Stimulated activated CD8-positive, alpha-beta memory T cell treated with anti-CD3 and anti-CD28 coated beads, Interleukin-12 subunit alpha, Interleukin-12 subunit beta, amount 100 ng/mL, for 1 hour (primary cell): ENCODE measurements around the gene NEK2.
"Not testable (repeated sequence)": the region's sequence is repeated elsewhere in the genome, so short reads cannot be mapped to it uniquely, and the experiment has no call there.

Experiments used
- DNase-seq: peaks from one replicate; pipeline ENCODE4 v3.0.0-alpha.2; 2020; ENCODE audit warnings: low read depth

The NEK2 gene

DNA sequence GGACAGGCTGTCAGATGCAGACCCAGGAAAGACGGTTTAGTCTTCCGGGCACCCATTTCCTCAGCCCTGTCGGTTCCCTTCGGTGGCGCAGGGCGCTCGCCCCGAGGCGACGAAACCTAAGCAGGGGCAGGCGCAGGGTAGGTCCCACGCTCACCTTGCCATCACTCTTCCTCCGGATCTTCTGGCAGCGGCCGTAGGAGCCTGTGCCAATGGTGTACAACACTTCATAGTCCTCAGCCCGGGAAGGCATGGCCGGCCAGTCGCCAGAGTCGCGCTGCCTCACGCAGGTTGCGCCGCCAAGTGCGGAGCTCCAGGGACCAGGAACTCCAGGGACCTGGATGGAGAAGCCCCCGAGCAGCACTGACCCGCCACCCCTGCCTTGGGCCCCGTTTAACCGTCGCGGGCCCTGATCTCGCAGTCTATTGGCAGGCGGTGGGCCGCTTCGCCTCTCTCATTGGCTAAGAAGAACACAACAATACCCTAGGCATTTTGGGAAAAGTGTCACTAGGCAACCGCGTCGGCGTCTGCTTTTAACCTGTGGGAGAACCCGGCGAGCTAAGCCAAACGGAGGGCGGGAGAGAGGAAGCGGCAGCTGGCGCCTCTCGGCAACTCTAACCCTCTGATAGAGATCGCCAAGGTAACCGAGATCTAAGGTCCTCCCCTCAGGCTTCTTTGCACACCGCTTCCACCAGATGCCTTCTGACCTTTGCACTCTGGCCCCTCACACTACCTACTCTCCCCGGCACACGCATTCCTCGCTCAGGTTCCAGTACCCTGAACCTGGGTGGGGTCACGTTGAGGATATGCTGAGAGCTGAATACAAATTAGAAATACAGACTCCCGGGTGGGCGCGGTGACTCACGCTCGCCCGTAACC is at the start of gene NEK2:
NEK2 (minus strand) TSS at position 392 of the 876 bp plus-strand sequence; CDS start at position 250, 142 bp downstream.
- DNase-seq: peak; percentile 67

GRCh38 chr1:211724687-211725196 is 49.3 kb upstream of the NEK2 start:
- no peak for DNase-seq

GRCh38 chr1:211723273-211723672 is 47.9 kb upstream of the NEK2 start:
- DNase-seq: no peak

DNA sequence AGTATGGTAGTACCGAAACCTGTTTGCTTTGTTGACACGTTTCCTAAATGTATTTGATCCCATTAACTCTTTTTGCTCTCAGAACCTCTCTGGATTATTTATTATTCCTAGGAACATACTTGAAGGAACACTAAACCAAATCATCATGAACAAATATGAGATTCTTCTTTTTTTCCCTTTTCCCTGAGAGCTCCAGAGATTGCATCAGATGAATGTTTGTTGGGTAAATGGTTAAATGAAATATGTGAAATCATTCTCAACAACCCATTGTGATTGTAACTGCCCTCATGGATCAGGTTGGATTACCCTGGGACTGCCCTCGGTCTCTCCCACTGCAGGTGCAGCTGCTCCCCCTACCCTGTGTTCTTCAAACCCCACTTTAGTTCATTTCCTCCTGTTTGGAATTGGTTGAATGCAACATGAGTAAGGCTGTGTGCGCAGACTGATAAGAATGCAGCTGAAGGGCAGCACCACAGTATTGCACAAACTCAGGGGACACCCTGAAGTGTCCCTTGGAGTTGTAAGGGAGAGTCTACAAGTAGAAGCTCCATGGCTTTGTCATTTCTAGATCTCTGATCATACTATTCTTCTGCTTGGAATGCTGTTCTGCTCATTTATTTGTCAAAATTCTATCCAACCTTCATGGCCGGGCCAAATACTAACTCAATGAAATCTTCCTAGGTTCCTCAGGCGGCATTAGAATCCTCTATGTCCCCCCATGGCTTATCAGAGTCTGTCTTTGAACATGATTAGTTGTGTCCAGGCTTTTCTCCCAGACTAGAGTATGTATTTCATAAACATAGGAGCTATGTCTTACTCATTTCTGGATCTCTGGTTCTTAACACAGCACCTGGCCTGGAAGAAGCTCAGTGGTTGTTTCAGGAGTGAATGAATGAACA is 47.1 kb upstream of the NEK2 start:
- DNase-seq: no peak

DNA sequence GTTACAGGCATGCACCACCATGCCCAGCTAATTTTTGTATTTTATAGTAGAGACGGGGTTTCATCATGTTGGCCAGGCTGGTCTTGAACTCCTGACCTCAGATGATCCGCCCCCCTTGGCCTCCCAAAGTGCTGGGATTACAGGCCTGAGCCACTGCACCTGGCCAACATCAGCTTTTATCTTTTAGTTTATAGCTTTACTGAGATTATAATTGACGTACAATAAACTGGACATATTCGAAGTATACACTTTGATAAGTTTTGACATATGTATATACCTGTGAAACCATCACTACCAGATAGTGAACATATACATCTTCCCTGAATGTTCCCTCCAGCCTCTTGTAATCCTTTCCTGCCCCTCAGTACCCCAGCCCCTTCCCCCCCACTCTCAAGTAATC is 41.1 kb upstream of the NEK2 start:
- DNase-seq: not testable (repeated sequence)

GRCh38 chr1:211715971-211716370 is 40.5 kb upstream of the NEK2 start:
- DNase-seq: no peak

DNA sequence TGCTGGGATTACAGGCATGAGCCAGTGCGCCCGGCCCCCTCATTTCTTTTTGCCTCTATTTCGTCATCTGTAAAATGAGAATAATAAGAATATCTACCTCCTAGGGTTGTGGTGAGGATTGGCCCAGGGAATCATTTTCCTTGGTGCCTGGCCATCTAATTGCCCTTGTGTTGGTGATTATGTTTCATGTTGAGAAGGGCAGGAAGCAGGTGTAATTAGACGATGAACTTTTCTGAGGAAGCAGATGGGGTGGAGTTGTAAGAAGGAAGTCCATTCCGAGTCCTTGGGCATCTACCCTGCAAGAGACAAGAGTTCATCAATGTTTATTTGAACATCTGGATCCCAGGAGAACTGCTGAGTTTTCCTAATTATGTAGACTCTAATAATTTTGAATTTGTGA is 38.7 kb upstream of the NEK2 start:
- DNase-seq: no peak

DNA sequence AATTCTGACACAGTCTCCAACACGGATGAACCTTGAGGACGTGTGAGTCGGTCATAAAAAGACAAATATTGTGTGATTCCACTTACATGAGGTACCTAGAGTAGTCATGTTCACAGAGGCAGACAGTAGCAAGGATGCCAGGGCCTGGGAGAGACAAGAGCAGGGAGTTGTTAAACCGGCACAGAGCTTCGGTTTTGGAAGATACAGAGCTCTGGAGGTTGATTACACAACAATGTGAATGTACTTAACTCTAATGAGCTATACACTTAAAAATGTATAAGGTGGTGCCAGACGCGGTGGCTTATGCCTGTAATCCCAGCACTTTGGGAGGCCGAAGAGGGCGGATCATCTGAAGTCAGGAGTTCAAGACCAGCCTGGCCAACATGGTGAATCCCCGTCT is 37.8 kb upstream of the NEK2 start:
- no peak for DNase-seq

DNA sequence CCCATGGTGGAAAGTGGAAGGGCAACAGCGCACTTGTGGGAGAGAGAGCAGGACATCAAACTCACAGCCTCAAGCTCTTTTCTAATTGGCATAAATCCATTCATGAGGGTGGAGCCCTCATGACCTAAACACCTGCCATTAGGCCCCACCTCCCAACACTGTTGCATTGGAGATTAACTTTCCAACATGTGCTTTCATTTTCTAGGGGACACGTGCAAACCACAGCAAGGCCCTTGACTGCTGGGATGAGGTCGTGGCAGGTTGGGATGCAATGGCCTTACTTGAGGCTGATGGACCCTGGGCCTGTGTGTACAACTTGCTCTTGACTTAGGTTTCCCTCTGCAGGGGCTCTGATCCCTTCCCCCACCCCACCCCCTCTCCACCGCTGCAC is 35.9 kb upstream of the NEK2 start:
- no peak for DNase-seq

DNA sequence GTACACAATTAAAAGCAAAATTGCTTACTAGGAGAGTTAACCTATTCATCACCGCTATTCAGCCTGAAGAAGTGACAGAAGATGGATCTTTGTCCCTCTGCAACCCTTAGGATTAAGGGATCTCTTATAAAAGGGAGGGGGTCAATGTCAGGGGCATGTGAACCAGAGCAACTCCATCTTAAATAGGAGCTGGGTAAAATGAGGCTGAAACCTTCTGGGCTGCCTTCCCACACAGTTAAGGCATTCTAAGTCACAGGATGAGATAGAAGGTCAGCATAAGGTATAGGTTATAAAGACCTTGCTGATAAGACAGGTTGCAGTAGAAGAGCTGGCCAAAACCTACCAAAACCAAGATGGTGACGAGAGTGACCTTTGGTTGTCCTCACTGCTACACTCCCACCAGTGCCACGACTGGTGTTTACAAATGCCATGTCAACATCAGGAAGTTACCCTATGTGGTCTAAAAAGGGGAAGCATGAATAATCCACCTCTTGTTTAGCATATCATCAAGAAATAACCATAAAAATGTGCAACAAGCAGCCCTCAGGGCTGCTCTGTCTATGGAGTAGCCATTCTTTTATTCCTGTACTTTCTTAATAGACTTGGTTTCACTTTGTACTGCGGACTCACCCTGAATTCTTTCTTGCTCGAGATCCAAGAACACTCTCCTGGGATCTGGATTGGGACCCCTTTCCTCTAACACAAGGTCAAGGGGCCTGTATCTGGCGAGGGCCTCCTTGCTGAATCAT is 35.3 kb upstream of the NEK2 start:
- no peak for DNase-seq

GRCh38 chr1:211708926-211709325 is 33.5 kb upstream of the NEK2 start:
- DNase-seq: no peak

- DNase-seq: no peak
Observed at GRCh38 chr1:211708006-211708405, 32.6 kb upstream of the NEK2 start.

- DNase-seq: no peak
Observed at GRCh38 chr1:211705467-211706091, 30.2 kb upstream of the NEK2 start.

- DNase-seq: no peak
Observed at GRCh38 chr1:211704543-211704942, 29.1 kb upstream of the NEK2 start.

DNA sequence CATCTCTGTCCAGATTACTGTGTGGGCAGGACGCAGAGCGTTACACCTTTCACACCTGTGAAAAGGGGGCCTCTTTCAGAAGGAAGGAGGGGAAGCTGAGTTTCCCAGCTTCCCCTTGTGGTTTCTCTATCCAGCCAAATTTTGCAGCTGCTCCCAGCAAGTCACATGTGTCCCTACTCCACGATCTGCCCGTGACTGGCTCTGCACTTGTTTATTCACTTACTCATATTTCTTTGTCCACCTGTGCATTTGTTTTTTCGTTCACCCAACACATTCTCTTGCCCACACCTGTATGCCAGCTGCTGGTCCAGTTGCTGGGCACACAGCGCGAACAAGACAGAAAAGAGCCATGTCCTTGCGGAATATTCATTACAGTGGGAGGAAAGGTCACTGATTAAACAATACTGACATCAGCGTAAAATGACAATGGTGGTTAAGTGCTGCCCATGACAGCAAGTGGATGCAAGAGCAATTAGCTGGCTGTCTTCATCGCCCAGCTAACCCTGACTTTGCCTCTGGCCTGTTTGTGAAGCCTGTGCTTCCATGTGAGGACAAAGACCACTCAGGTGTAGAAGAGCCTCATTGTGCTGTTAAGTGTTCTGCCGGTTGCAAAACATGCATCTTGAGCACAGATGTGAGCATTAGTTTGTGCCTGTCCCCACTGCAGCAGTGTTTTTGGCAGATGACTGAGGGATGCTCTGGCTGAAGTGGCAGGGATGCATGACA is 28.6 kb upstream of the NEK2 start:
- no peak for DNase-seq

DNA sequence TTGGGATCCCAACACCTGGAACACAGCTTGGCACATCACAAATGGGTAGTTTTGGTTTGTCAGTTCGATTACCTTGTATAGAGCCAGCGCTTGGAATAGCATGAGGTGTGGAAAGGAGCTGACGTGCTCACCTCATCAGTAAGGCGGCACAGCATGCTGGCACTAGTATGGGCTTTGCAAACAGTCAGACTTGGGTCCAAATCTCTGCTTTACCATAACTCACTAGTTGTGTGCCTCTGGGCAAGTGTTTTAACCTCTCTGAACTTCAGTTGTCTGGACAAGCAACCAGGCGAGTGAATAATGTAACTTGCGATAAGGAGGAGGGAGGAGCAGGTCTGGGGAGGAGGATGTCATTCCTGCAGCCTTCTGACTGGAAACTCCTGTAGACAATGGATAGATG is 26.3 kb upstream of the NEK2 start:
- DNase-seq: no peak

GRCh38 chr1:211699059-211699458 is 23.6 kb upstream of the NEK2 start:
- no peak for DNase-seq

DNA sequence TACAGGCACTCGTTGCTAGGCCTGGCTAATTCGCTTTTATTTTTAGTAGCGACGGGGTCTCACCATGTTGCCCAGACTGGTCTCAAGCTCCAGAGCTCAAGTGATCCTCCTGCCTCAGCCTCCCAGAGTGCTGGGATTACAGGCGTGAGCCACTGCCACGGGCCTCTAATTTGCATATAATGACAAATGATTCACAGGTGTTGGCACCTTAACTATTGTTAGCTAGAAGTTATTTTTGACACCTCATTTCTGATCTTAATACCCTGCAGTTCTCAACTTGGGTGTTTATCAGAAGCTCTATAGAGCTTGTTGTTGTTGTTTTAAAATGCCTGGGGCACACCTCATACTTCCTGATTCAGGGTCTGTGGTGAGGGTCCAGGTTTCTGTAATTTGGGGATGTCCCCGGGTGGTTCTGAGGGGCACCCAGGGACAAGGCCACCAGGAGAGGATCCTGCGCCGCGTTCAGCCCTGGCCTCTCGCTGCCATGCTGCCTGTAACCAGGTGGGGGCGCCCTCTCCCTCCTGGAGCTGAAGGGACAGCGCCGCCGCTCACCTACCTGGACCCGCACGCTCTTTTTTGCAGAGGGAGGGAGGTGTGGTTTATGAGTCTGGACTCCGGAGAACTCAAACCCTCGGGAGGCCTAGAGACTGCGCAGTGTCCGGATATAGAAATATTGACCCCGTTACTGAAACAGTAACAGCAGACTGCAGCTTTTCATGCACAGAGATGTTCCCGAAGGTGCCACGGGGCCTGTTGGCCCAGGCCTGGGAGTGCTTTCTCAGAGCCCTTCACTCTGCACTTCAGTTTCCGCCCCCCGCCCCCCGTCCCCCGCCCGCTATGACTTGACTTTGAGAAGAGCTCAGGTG is 23.0 kb upstream of the NEK2 start:
- peak; percentile 67 for DNase-seq

DNA sequence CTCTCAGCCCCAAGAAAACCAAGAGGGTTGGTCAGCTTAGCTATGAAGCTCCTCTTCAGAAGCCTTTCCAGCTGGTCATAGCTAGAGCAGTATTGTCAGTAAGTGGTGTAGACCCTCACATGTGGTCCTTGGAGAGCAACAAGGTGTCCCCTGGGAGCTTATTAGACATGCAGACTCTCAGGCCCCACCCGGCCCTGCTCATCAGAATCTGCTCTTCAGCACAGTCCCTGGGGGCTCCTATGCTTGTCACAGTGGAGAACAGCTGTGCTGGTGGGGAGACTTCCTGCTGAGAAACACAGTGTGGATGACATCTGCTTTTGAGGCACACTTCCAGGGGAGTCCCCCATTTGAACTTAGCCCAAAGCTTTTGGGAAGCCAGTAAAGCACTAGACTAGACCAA is 21.9 kb upstream of the NEK2 start:
- no peak for DNase-seq
